ENCODE measurements around the gene ITGAL. TPM values are rescaled to one million over a fixed set of nuclear protein-coding genes. Genes with fewer than 3 reads are reported as not detected.

Gene ITGAL
- total RNA-seq, 1 experiment from 2014 or later, result not detected

DNA sequence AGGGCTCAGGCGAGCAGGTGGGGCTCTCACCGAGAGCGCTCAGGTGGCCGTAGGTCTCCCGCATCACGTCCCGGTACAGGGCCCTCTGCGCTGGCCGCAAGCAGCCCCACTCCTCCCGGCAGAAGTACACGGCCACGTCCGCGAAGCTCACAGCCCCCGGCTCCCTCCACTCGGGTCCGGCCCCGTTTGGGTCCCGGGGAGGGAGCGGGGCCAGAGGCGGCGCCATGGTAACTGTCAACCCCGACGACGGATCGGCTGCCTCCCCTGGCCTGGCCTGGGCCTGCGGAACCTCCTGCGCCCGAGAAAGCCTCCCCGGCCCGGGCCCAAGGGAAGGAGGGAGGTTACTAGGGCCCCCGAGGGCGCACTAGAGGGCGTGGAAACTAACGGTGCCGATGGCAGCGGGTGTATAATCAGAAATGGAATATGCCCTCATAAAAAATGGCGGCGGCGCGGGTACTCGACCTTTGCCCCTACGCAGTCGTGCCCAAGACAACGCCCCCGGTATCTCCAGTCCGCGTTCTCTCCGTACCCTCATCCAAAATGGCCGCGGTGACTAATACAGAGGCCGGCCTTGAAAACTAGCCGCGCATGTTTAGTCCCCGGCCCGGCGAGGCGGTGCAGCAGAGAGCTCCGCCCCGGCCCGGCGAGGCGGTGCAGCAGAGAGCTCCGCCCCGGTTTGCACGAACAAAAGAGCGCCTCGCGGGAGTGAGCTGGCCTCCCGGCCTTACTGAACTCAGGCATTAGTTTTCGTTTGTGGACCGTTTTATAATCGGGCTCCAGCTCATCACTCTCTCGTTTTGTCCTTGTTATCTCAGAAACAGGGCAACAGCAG is 85.6 kb downstream of the ITGAL start, which contains the start of gene ZNF764:
Gene ZNF764 (minus strand): TSS at position 418 of the 832 bp plus-strand sequence. CDS start 192 bp downstream, at position 226.
- H3K27me3 ChIP-seq (ENCODE audit: insufficient read depth, low read length), result no peaks in the 10 kb centered on the region
- TF ChIP-seq, protein P1, sequence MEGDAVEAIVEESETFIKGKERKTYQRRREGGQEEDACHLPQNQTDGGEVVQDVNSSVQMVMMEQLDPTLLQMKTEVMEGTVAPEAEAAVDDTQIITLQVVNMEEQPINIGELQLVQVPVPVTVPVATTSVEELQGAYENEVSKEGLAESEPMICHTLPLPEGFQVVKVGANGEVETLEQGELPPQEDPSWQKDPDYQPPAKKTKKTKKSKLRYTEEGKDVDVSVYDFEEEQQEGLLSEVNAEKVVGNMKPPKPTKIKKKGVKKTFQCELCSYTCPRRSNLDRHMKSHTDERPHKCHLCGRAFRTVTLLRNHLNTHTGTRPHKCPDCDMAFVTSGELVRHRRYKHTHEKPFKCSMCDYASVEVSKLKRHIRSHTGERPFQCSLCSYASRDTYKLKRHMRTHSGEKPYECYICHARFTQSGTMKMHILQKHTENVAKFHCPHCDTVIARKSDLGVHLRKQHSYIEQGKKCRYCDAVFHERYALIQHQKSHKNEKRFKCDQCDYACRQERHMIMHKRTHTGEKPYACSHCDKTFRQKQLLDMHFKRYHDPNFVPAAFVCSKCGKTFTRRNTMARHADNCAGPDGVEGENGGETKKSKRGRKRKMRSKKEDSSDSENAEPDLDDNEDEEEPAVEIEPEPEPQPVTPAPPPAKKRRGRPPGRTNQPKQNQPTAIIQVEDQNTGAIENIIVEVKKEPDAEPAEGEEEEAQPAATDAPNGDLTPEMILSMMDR (conservative IDR thresholded peaks at IDR 0.05), result no peak
- H3K4me1 ChIP-seq (ENCODE audit: insufficient read depth, low read length), result no peaks in the 10 kb centered on the region; the same call in 1 of the 2 replicates
- H3K79me2 ChIP-seq (ENCODE audit: insufficient read depth, low read length), result no peaks in the 10 kb centered on the region
- 0 out of 2 replicates have a peak within 1 kb of the TSS, but pooled peaks have one; percentile 86 for H2BK15ac ChIP-seq (ENCODE audit: low read depth, low read length)
- H3K4me1 Mint-ChIP-seq, result peaks cover 14 to 27% of the 10 kb centered on the region in 2 experiments
- peaks cover 8% of the 10 kb centered on the region for H3K23me2 ChIP-seq (ENCODE audit: insufficient read length, low read depth, low read length, poor library complexity, severe bottlenecking)
- H3K4ac ChIP-seq (ENCODE audit: low read depth, low read length), result no peak within 1 kb of the TSS
- H2BK5ac ChIP-seq (ENCODE audit: insufficient read length, low read length), result no peak within 1 kb of the TSS
- H4K91ac ChIP-seq (ENCODE audit: insufficient read length, low read depth, low read length), result no peak within 1 kb of the TSS
- H3K79me1 ChIP-seq (ENCODE audit: insufficient read depth, low read depth, low read length, poor library complexity, severe bottlenecking), result no peaks in the 10 kb centered on the region
- no peak within 1 kb of the TSS for H2AK5ac ChIP-seq (ENCODE audit: insufficient read length, low read length)
- no peak within 1 kb of the TSS for H2BK20ac ChIP-seq (ENCODE audit: low read depth, low read length, poor library complexity, severe bottlenecking)
- no peak within 1 kb of the TSS for H3T11ph ChIP-seq (ENCODE audit: low read length)
- H3K27ac Mint-ChIP-seq, result peak within 1 kb of the TSS; percentile 94 to 97 (median 96); a peak in 6 of 7 replicates
- no peak within 1 kb of the TSS for H2BK120ac ChIP-seq (ENCODE audit: low read depth, low read length, poor library complexity, severe bottlenecking)
- H4K8ac ChIP-seq (replicated peaks; ENCODE audit: insufficient read length, low read depth, low read length), result no peak within 1 kb of the TSS
- DNase-seq, result peak; percentile 97
- H2AFZ ChIP-seq (ENCODE audit: low read length), result no peak within 1 kb of the TSS
- peak within 1 kb of the TSS; percentile 73 to 86 for H3K4me3 Mint-ChIP-seq
- WGBS (ENCODE audit: extremely low coverage, insufficient read length, low lambda C conversion rate), result no CpG with 5 or more reads among the region's 74 CpGs
- H3K27me3 Mint-ChIP-seq (ENCODE audit: low read depth), result no peaks in the 10 kb centered on the region
- peaks cover 5 to 25% (median 23%) of the 10 kb centered on the region in 3 experiments for H3K36me3 Mint-ChIP-seq (ENCODE audit: insufficient read depth in 1 of 3, low read depth in 3 of 3)
- H2BK12ac ChIP-seq (ENCODE audit: insufficient read length, low read depth, low read length), result no peak within 1 kb of the TSS
- peak within 1 kb of the TSS; percentile 29 for H4K5ac ChIP-seq (ENCODE audit: insufficient read length, low read depth, low read length)
- peak within 1 kb of the TSS; percentile 72 for H3K18ac ChIP-seq (ENCODE audit: insufficient read length, low read depth, low read length)
- no peaks in the 10 kb centered on the region for H3K9me3 Mint-ChIP-seq
- H3K14ac ChIP-seq (ENCODE audit: insufficient read depth, low read length), result peak within 1 kb of the TSS; percentile 60
- no peaks in the 10 kb centered on the region for H3K9me3 ChIP-seq (ENCODE audit: control insufficient read depth, low read depth, low read length)
- H4K20me1 ChIP-seq (ENCODE audit: control insufficient read depth, insufficient read depth, insufficient read length), result no peaks in the 10 kb centered on the region
- H3K27ac ChIP-seq (ENCODE audit: insufficient read length, low read depth, low read length), result peak within 1 kb of the TSS; percentile 83
- H3K23ac ChIP-seq (ENCODE audit: insufficient read length, low read depth, low read length), result no peak within 1 kb of the TSS
- no peak within 1 kb of the TSS for H3K56ac ChIP-seq (ENCODE audit: insufficient read length, low read depth, low read length)
- H3K9ac ChIP-seq (ENCODE audit: extremely low read depth, insufficient read length, low read length), result peak within 1 kb of the TSS; percentile 67
- H3K4me2 ChIP-seq (ENCODE audit: insufficient read depth, insufficient read length, low read length), result peak within 1 kb of the TSS; percentile 87

Measured in H9 (cell line).